Ascending aorta (tissue), 2 donors: ENCODE measurements around the gene RAP2A. TPM values are rescaled to one million over a fixed set of nuclear protein-coding genes. Genes with fewer than 3 reads are reported as not detected.

Experiments
- DNase-seq, 2 donors: peaks; one replicate each; pipeline ENCODE4 v3.0.0-alpha.2; 2019; ENCODE audit warnings: low spot score in 2 of 2
- H3K27ac ChIP-seq, 2 donors: fragments of 200-600 bp; sonication (generic); one replicate each; pipeline ENCODE4 v1.5.1; 2016 to 2017; ENCODE audit warnings: mild to moderate bottlenecking in 1 of 2
- H3K27me3 ChIP-seq: fragments of 200-600 bp; sonication (generic); one replicate; pipeline ENCODE4 v1.5.1; 2017
- H3K36me3 ChIP-seq, 2 donors: fragments of 200-600 bp; sonication (generic); one replicate each; pipeline ENCODE4 v1.5.1; 2016
- H3K4me1 ChIP-seq, 2 donors: fragments of 200-600 bp; sonication (generic); one replicate each; pipeline ENCODE4 v1.5.1; 2016 to 2017; ENCODE audit warnings: mild to moderate bottlenecking in 1 of 2
- H3K4me3 ChIP-seq, 2 donors: fragments of 200-600 bp; sonication (generic); one replicate each; pipeline ENCODE4 v1.5.1; 2016 to 2017; ENCODE audit warnings: mild to moderate bottlenecking in 1 of 2
- H3K9me3 ChIP-seq, 2 donors: fragments of 200-600 bp; sonication (generic); one replicate each; pipeline ENCODE4 v1.5.1; 2016
- intact Hi-C: fragments of 100-400 bp; cut with DNase I; formaldehyde crosslinking; loops from one replicate; pipeline ENCODE4 v1.15.1; 2023
- total RNA-seq: library from RNA; depleted of rRNA; stranded (reverse); fragments of >200 nt; gene quantifications from one replicate; pipeline ENCODE4 v1.1.0, GENCODE V29; 2016
- TF ChIP-seq, protein P1 (sequence below), 3 experiments: fragments of 200-600 bp in 2 of 3; fragments of 450-650 bp in 1 of 3; sonication (generic) in 2 of 3; IDR thresholded peaks; one replicate each; pipeline ENCODE4 v1.5.1; 2016 to 2019; ENCODE audit warnings: antibody characterized with exemption in 3 of 3, mild to moderate bottlenecking in 1 of 3, moderate library complexity in 1 of 3

RAP2A gene
- total RNA-seq, 1 donor from 2014 or later = 37.1 TPM

DNA sequence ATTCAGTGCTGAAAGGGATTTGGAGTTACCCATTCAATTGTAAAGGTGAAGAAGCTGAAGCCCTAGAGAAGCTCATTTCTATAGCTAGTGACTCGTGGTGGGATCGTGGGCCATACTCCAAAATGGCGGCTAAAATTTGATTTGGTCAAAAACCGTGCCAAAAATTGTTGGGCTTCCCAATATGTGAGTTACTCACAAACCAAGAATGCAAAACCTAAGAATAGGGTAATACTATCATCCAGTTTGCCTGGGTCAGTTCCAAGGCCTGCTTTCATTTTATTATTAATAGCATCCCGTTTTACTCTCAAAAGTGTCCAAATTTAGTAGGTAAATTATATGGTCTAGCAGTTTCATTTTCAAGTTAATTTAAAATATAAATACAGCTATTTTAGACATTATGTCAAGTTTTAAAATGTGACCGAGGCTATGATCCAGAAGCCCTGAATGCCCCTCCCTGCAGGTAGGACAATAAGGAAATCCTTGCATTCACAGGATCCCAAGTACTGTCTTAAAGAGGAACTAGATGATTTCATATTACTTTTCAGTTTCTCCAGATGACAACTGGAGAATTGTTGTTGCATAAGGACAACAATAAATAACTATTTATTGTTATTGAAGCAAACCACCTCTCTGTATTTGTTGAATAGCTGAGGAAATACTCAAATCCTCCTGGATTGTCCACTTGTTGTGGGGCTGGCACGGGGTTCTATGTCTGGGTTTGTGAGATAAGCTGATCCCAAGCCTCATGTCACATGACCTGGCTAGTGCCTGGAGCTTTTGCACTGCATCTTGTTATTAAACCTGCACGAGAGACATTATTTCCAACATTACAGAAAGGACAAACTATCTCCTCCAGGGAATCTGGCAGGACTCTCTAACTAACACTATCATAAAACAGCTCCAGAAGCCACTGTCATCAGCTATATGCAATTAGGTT, 11.6 kb upstream of the RAP2A start:
- peaks cover 0 to 7% of the 10 kb centered on the region in 2 donors for H3K4me1 ChIP-seq
- intact Hi-C loops = no loop called here
- H3K9me3 ChIP-seq = no peaks in the 10 kb centered on the region
- H3K27ac ChIP-seq = peak overlapping the region in 1 of 2 donors; percentile 1
- no peaks in the 10 kb centered on the region for H3K36me3 ChIP-seq
- TF ChIP-seq, protein P1, sequence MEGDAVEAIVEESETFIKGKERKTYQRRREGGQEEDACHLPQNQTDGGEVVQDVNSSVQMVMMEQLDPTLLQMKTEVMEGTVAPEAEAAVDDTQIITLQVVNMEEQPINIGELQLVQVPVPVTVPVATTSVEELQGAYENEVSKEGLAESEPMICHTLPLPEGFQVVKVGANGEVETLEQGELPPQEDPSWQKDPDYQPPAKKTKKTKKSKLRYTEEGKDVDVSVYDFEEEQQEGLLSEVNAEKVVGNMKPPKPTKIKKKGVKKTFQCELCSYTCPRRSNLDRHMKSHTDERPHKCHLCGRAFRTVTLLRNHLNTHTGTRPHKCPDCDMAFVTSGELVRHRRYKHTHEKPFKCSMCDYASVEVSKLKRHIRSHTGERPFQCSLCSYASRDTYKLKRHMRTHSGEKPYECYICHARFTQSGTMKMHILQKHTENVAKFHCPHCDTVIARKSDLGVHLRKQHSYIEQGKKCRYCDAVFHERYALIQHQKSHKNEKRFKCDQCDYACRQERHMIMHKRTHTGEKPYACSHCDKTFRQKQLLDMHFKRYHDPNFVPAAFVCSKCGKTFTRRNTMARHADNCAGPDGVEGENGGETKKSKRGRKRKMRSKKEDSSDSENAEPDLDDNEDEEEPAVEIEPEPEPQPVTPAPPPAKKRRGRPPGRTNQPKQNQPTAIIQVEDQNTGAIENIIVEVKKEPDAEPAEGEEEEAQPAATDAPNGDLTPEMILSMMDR (IDR thresholded peaks at IDR 0.05) = no peak
- H3K27me3 ChIP-seq = no peaks in the 10 kb centered on the region
- no peak for DNase-seq
- no peak overlapping the region for H3K4me3 ChIP-seq

DNA sequence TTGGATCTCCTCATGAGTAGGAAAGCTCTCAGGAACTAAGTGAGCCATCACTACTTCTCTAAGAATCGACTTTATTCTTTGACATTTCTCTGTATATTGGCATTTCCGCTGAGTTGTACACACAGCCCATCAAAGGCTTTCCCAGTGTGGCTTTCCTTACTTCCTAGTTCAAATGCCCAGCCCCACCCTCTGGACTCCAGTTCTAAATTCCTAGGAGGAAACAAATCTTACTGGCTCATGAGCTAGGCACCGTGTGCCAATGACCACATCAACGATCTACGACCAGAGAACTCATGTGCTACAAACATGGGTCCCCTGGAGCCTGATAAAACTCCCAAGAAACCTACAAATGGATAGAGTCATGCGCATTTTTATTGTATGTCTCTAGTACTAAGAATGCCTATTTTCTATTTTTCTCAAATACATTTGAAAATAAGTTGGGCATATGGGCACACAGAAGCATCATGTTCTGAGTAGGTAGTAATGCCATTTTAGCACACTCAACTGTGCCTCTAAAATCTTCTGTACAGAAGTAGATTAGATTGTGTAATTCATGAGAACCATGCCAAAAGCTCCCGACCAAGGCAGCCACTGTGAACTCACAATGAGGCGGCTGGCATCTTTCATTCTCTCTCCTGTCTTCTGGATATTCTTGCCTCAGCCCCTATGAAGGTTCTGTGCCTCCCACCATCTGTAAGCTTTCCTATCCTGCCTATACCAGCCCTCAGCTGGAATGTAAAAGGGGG, 10.5 kb upstream of the RAP2A start:
- H3K4me1 ChIP-seq = peaks cover 0 to 7% of the 10 kb centered on the region in 2 donors
- TF ChIP-seq, protein P1 (IDR thresholded peaks at IDR 0.05) = no peak

DNA sequence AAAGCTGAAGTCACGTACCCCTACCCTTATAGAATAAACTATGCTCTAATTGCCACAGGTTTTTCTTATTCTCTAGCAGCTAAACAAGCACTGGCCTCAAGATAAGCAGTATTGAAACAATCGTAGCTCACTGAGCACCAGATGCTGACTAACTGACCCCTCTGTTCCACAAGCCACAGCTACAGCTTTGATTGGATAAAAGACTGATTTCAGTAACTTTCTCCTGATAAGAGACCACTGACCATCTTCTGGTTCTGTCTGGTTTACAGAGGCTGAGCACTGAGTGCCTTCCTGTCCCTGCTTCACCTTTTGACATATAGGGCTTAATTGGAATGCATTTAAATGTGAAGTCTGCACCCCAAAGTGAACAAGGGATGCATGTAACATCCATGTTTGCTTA, 8.4 kb upstream of the RAP2A start:
- Histone ChIP-seq H3K4me1 (peaks cover 0 to 7% of the 10 kb centered on the region in 2 donors), H3K27me3 (no peaks in the 10 kb centered on the region), H3K27ac (no peak overlapping the region), H3K4me3 (no peak overlapping the region), H3K36me3 (no peaks in the 10 kb centered on the region), H3K9me3 (no peaks in the 10 kb centered on the region)
- TF ChIP-seq, protein P1 (IDR thresholded peaks at IDR 0.05) = no peak
- no peak for DNase-seq
- intact Hi-C loops = no loop called here

More for the DNA sequence above, 10.5 kb upstream of the RAP2A start:
- Histone ChIP-seq H3K27ac (peak overlapping the region in 1 of 2 donors; percentile 37), H3K9me3 (no peaks in the 10 kb centered on the region), H3K36me3 (no peaks in the 10 kb centered on the region), H3K27me3 (no peaks in the 10 kb centered on the region), H3K4me3 (no peak overlapping the region)
- no peak for DNase-seq
- intact Hi-C loops = no loop called here

DNA sequence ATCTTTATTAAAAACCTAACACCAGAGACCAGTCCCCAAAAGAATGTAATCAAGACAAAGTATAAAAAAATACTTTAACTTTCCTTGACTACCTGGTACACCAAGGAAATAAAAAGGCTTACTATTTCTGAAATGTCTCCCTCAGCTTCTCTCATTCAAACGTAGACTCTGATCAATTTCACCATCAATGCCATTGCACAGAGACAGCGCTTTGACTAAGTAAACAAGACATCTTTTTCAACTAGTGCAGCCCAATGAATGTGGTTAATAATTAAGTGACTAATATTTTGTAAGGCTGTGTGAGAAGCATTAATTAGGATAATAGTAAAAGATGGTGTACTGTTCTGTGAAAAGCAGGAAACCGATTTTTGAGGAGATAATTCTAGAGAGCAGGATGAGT, 7.3 kb upstream of the RAP2A start:
- peaks cover 0 to 7% of the 10 kb centered on the region in 2 donors for H3K4me1 ChIP-seq

DNA sequence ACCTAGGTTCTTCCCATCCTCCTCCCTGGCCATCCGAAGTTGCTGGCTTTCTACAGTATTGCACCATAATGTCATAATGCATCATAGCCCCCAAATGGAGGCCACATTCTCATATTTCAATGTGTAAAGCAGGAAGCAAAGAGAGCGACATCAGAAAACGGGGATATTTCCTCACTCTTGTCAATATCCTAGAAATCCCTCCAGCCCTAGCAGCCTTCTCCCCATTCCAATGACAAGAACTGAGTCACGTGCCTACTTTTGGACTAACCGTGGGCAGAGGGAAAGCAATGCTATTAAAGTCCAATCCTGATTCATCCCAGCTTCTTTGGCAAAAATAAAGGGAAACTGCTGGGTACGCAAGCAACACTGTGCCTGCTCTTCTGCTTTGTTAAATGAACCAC, 4.3 kb upstream of the RAP2A start:
- no peak overlapping the region for H3K27ac ChIP-seq
- intact Hi-C loops = loop anchor here (5.0 to 10.0 kb wide), 5 partner anchors 175 to 1773 kb away; partner anchors contain the start of genes STK24 and UBAC2
- TF ChIP-seq, protein P1 (IDR thresholded peaks at IDR 0.05) = no peak
- H3K27me3 ChIP-seq = no peaks in the 10 kb centered on the region
- H3K4me3 ChIP-seq = peak overlapping the region in 1 of 2 donors; percentile 3
- H3K9me3 ChIP-seq = no peaks in the 10 kb centered on the region
- no peak for DNase-seq
- H3K4me1 ChIP-seq = peaks cover 0 to 4% of the 10 kb centered on the region in 2 donors
- H3K36me3 ChIP-seq = no peaks in the 10 kb centered on the region

More for the DNA sequence above, 7.3 kb upstream of the RAP2A start:
- intact Hi-C loops = no loop called here
- Histone ChIP-seq H3K27ac (no peak overlapping the region), H3K9me3 (no peaks in the 10 kb centered on the region), H3K36me3 (no peaks in the 10 kb centered on the region), H3K27me3 (no peaks in the 10 kb centered on the region), H3K4me3 (no peak overlapping the region)
- DNase-seq = no peak
- TF ChIP-seq, protein P1 (IDR thresholded peaks at IDR 0.05) = no peak
